Cardiac fibroblast (primary cell): ENCODE measurements around the gene ZC3H12C.
A peak's percentile ranks its signal among the peaks of the same experiment; 100 is the strongest.

Experiments
- DNase-seq, 2 donors: peaks; one replicate each; pipeline versions ENCODE4 v3.0.0 to v3.0.0-alpha.2; 2010; ENCODE audit warnings: low read depth in 2 of 2
- H3K4me3 ChIP-seq, 2 donors: replicated peaks in 1 of 2; 1 replicate in 1 of 2; 2 replicates in 1 of 2; pipeline ENCODE4 v1.5.1; 2011; ENCODE audit warnings: low read depth in 2 of 2, low read length in 2 of 2, mild to moderate bottlenecking in 2 of 2, moderate library complexity in 1 of 2
- TF ChIP-seq, protein P1 (sequence below): IDR thresholded peaks from one replicate; pipeline ENCODE4 v1.5.1; 2011; ENCODE audit warnings: low read depth, mild to moderate bottlenecking, low read length, inconsistent platforms

ZC3H12C gene

DNA sequence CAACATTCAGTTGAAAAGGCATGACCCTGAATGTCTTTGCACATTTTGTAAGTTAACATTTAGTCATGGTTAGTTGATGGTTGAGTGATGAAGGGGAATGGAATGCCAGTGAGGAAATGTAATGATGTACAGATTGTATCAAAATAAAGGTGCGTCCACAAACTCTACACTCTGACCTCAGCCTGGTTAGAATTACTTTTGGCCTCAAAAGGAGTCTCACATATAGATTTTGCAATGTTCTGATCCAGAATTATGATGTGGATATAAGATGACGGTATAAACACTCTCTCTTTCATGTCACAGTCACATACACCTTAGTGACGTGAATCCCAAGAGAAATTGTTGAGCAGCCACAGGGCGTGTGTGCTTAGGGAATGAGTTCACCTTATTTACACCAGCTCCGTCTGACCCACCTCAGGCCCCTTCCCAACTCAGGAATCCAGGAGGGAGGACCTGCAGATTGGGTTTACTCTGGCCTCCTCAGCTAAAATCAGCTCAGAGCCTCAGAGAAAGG, 103.1 kb downstream of the ZC3H12C start:
- no peak overlapping the region for H3K4me3 ChIP-seq
- TF ChIP-seq, protein P1, sequence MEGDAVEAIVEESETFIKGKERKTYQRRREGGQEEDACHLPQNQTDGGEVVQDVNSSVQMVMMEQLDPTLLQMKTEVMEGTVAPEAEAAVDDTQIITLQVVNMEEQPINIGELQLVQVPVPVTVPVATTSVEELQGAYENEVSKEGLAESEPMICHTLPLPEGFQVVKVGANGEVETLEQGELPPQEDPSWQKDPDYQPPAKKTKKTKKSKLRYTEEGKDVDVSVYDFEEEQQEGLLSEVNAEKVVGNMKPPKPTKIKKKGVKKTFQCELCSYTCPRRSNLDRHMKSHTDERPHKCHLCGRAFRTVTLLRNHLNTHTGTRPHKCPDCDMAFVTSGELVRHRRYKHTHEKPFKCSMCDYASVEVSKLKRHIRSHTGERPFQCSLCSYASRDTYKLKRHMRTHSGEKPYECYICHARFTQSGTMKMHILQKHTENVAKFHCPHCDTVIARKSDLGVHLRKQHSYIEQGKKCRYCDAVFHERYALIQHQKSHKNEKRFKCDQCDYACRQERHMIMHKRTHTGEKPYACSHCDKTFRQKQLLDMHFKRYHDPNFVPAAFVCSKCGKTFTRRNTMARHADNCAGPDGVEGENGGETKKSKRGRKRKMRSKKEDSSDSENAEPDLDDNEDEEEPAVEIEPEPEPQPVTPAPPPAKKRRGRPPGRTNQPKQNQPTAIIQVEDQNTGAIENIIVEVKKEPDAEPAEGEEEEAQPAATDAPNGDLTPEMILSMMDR = no peak
- DNase-seq = peak; percentile 75 to 96

DNA sequence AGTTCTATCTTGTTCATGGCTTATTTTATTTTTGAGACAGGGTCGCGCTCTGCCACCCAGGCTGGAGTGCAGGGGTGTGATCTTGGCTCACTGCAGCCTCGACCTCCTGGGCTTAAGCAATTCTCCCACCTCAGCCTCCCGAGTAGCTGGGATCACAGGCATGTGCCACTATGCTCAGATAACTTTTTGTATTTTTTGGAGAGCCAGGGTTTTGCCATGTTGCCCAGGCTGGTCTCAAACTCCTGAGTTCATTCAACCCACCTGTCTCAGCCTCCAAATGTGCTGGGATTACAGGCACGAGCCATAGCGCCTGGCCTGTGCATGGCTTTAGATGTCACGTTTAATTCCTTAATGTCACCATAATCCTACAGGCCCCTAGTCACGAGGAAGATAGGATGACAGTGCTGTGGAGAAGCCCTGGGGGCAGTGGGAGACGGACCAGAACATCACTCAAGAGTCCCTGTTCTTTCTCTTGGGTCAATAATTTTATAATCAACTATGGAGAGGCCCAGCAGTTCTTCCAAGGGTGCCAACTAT, 103.8 kb downstream of the ZC3H12C start:
- TF ChIP-seq, protein P1 = no peak
- DNase-seq = no peak
- H3K4me3 ChIP-seq = no peak overlapping the region

- no peak overlapping the region for H3K4me3 ChIP-seq
- TF ChIP-seq, protein P1 = no peak
- peak in 1 of 2 donors; percentile 73 for DNase-seq
Observed at GRCh38 chr11:110198031-110198729, 105.0 kb downstream of the ZC3H12C start.

GRCh38 chr11:110199184-110199981, 106.2 kb downstream of the ZC3H12C start:
- TF ChIP-seq, protein P1 = no peak
- peak; percentile 75 to 83 for DNase-seq
- H3K4me3 ChIP-seq = no peak overlapping the region

- TF ChIP-seq, protein P1 = no peak
- peak; percentile 67 to 76 for DNase-seq
- H3K4me3 ChIP-seq = no peak overlapping the region
Observed at GRCh38 chr11:110200241-110200640, 107.0 kb downstream of the ZC3H12C start.

DNA sequence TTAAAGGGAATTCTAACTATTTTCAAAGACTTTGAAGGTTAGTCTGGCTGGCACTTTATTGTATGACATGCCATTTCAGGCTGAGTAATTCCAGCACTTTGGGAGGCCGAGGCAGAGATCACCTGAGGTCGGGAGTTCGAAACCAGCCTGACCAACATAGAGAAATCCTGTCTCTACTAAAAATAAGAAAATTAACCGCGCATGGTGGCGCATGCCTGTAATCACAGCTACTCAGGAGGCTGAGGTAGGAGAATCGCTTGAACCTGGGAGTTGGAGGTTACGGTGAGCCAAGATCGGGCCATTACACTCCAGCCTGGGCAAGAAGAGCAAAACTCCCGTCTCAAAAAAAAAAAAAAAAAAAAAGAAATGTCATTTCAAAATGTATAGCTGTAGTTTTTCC, 107.6 kb downstream of the ZC3H12C start:
- H3K4me3 ChIP-seq = no peak overlapping the region
- TF ChIP-seq, protein P1 = no peak
- DNase-seq = no peak
